CD4-positive, CD25-positive, alpha-beta regulatory T cell (primary cell): ENCODE data around the gene ARHGEF19. TPM values are rescaled to one million over a fixed set of nuclear protein-coding genes. Genes with fewer than 3 reads are reported as not detected.

ENCODE experiments used
- ATAC-seq, 2 donors: fragments of 150-1000 bp; cut with Tn5 transposase; one replicate each; pipeline ENCODE4 v1.10.0; 2021; ENCODE audit warnings: low read depth in 2 of 2, moderate number of reproducible peaks in 2 of 2, moderate library complexity in 1 of 2
- DNase-seq, 3 donors: peaks; one replicate each; pipeline versions ENCODE4 v3.0.0 to v3.0.0-alpha.2; 2012 to 2022; ENCODE audit warnings: mixed read lengths in 1 of 3
- H3K27ac ChIP-seq: one replicate; pipeline ENCODE4 v1.7.0; 2013; ENCODE audit warnings: mild to moderate bottlenecking, low read length; ENCODE audit not compliant: insufficient read depth, poor library complexity, severe bottlenecking
- H3K27me3 ChIP-seq: one replicate; pipeline ENCODE4 v1.7.0; 2013; ENCODE audit warnings: low read length; ENCODE audit not compliant: control insufficient read depth, insufficient read depth
- H3K36me3 ChIP-seq: one replicate; pipeline ENCODE4 v1.7.0; 2013; ENCODE audit warnings: mild to moderate bottlenecking, low read length, moderate library complexity; ENCODE audit not compliant: control insufficient read depth, insufficient read depth
- H3K4me1 ChIP-seq: 2 replicates; pipeline ENCODE4 v1.7.0; 2013; ENCODE audit warnings: mild to moderate bottlenecking, low read length; ENCODE audit not compliant: insufficient read depth, control insufficient read depth, poor library complexity, severe bottlenecking
- H3K4me3 ChIP-seq: one replicate; pipeline ENCODE4 v1.7.0; 2013; ENCODE audit warnings: low read depth, mild to moderate bottlenecking, low read length, moderate library complexity
- H3K9me3 ChIP-seq, 2 experiments: 1 replicate in 1 of 2; 2 replicates in 1 of 2; pipeline ENCODE4 v1.7.0; 2013; ENCODE audit warnings: low read length in 2 of 2, mild to moderate bottlenecking in 1 of 2, moderate library complexity in 1 of 2; ENCODE audit not compliant: control insufficient read depth in 2 of 2
- H3K27ac Mint-ChIP-seq, 3 donors: one replicate each; pipeline ENCODE4 v1.8.0; 2020 to 2022; ENCODE audit warnings: mild to moderate bottlenecking in 3 of 3, mixed read lengths in 3 of 3, moderate library complexity in 2 of 3
- H3K27me3 Mint-ChIP-seq: one replicate; pipeline ENCODE4 v1.8.0; 2022; ENCODE audit warnings: mild to moderate bottlenecking, mixed read lengths
- H3K36me3 Mint-ChIP-seq: one replicate; pipeline ENCODE4 v1.8.0; 2020; ENCODE audit warnings: mixed read lengths
- H3K4me1 Mint-ChIP-seq, 4 donors: one replicate each; pipeline ENCODE4 v1.8.0; 2020 to 2022; ENCODE audit warnings: mixed read lengths in 4 of 4, mild to moderate bottlenecking in 1 of 4
- H3K4me3 Mint-ChIP-seq, 4 donors: one replicate each; pipeline ENCODE4 v1.8.0; 2020 to 2022; ENCODE audit warnings: mild to moderate bottlenecking in 4 of 4, mixed read lengths in 4 of 4, moderate library complexity in 3 of 4
- H3K9me3 Mint-ChIP-seq, 7 donors: one replicate each; pipeline ENCODE4 v1.8.0; 2020 to 2022; ENCODE audit warnings: mixed read lengths in 7 of 7, mild to moderate bottlenecking in 3 of 7, moderate library complexity in 2 of 7
- polyA plus RNA-seq, 4 donors: library from polyadenylated mRNA; unstranded; fragments of 300-500 nt; fragmentation: Illumina TruSeq; gene quantifications; one replicate each; pipeline ENCODE4 v1.2.3, GENCODE V29; 2021
- total RNA-seq: library from RNA; stranded (reverse); gene quantifications from one replicate; pipeline ENCODE4 v1.2.3, GENCODE V29; 2022

The ARHGEF19 gene
- total and polyA plus RNA-seq, 5 donors from 2014 or later, result 5.6 to 10.4 (median 8.2) TPM

GRCh38 chr1:16205334-16205671, 7.1 kb downstream of the ARHGEF19 start:
- H3K27ac Mint-ChIP-seq, result no peak overlapping the region
- no peaks in the 10 kb centered on the region for H3K27me3 ChIP-seq
- peak overlapping the region in 1 of 4 donors; percentile 31 for H3K4me3 Mint-ChIP-seq
- no peak overlapping the region for H3K4me3 ChIP-seq
- H3K27ac ChIP-seq, result no peak overlapping the region
- peaks cover 4% of the 10 kb centered on the region for H3K27me3 Mint-ChIP-seq
- no peaks in the 10 kb centered on the region for H3K9me3 Mint-ChIP-seq
- ATAC-seq (no peak), DNase-seq (no peak)
- peaks cover 14% of the 10 kb centered on the region for H3K4me1 ChIP-seq
- H3K9me3 ChIP-seq, result no peaks in the 10 kb centered on the region
- peaks cover 0 to 23% (median 12%) of the 10 kb centered on the region in 4 donors for H3K4me1 Mint-ChIP-seq
- H3K36me3 Mint-ChIP-seq, result peaks cover 11% of the 10 kb centered on the region
- peaks cover 9% of the 10 kb centered on the region for H3K36me3 ChIP-seq

GRCh38 chr1:16204634-16205333, 7.7 kb downstream of the ARHGEF19 start:
- peak overlapping the region in 1 of 3 donors; percentile 43 for H3K27ac Mint-ChIP-seq
- DNase-seq (peak in 1 of 3 donors; percentile 49), ATAC-seq (no peak)
- Histone ChIP-seq H3K36me3 (peaks cover 9% of the 10 kb centered on the region), H3K4me1 (peaks cover 14% of the 10 kb centered on the region), H3K9me3 (no peaks in the 10 kb centered on the region), H3K4me3 (no peak overlapping the region), H3K27ac (no peak overlapping the region), H3K27me3 (no peaks in the 10 kb centered on the region)
- H3K27me3 Mint-ChIP-seq, result peaks cover 4% of the 10 kb centered on the region
- H3K36me3 Mint-ChIP-seq, result peaks cover 11% of the 10 kb centered on the region
- peaks cover 0 to 23% (median 12%) of the 10 kb centered on the region in 4 donors for H3K4me1 Mint-ChIP-seq
- peak overlapping the region in 3 of 4 donors; percentile 27 to 35 (median 31) for H3K4me3 Mint-ChIP-seq
- H3K9me3 Mint-ChIP-seq, result no peaks in the 10 kb centered on the region

- no peak overlapping the region for H3K4me3 ChIP-seq
- Mint-ChIP-seq H3K27me3 (peaks cover under 1% of the 10 kb centered on the region), H3K36me3 (peaks cover 11% of the 10 kb centered on the region), H3K4me1 (peaks cover 0 to 19% (median 13%) of the 10 kb centered on the region in 4 donors), H3K9me3 (no peaks in the 10 kb centered on the region), H3K4me3 (peak overlapping the region in 2 of 4 donors; percentile 27 to 35), H3K27ac (no peak overlapping the region)
- H3K27ac ChIP-seq, result no peak overlapping the region
- peaks cover 9% of the 10 kb centered on the region for H3K36me3 ChIP-seq
- DNase-seq (no peak), ATAC-seq (no peak)
- peaks cover 14% of the 10 kb centered on the region for H3K4me1 ChIP-seq
- no peaks in the 10 kb centered on the region for H3K27me3 ChIP-seq
- no peaks in the 10 kb centered on the region for H3K9me3 ChIP-seq
Measured at GRCh38 chr1:16204216-16204615, 8.2 kb downstream of the ARHGEF19 start.

- Mint-ChIP-seq H3K27me3 (no peaks in the 10 kb centered on the region), H3K36me3 (peaks cover 16% of the 10 kb centered on the region), H3K9me3 (no peaks in the 10 kb centered on the region), H3K4me3 (no peak overlapping the region), H3K4me1 (peaks cover 0 to 18% (median 13%) of the 10 kb centered on the region in 4 donors), H3K27ac (peak overlapping the region in 2 of 3 donors; percentile 47 to 48)
- Histone ChIP-seq H3K4me3 (no peak overlapping the region), H3K27ac (no peak overlapping the region), H3K27me3 (no peaks in the 10 kb centered on the region), H3K36me3 (peaks cover 9% of the 10 kb centered on the region), H3K9me3 (no peaks in the 10 kb centered on the region), H3K4me1 (peaks cover 14% of the 10 kb centered on the region)
- DNase-seq (no peak), ATAC-seq (no peak)
Measured at GRCh38 chr1:16203550-16203949, 8.9 kb downstream of the ARHGEF19 start.

- ATAC-seq, result no peak
- peak overlapping the region in 1 of 3 donors; percentile 48 for H3K27ac Mint-ChIP-seq
Measured at GRCh38 chr1:16202281-16203210, 9.9 kb downstream of the ARHGEF19 start.

GRCh38 chr1:16199700-16200099, 12.8 kb downstream of the ARHGEF19 start:
- no peak for DNase-seq
- H3K4me1 ChIP-seq, result no peaks in the 10 kb centered on the region
- H3K4me3 ChIP-seq, result no peak overlapping the region
- no peak overlapping the region for H3K4me3 Mint-ChIP-seq
- no peak overlapping the region for H3K27ac ChIP-seq
- peaks cover 9% of the 10 kb centered on the region for H3K36me3 ChIP-seq
- H3K27ac Mint-ChIP-seq, result no peak overlapping the region
- H3K36me3 Mint-ChIP-seq, result peaks cover 16% of the 10 kb centered on the region
- no peak for ATAC-seq
- no peaks in the 10 kb centered on the region for H3K27me3 ChIP-seq
- H3K27me3 Mint-ChIP-seq, result no peaks in the 10 kb centered on the region
- no peaks in the 10 kb centered on the region for H3K9me3 ChIP-seq
- no peaks in the 10 kb centered on the region for H3K9me3 Mint-ChIP-seq
- peaks cover 0 to 11% (median 6%) of the 10 kb centered on the region in 4 donors for H3K4me1 Mint-ChIP-seq

More at GRCh38 chr1:16202281-16203210, 9.9 kb downstream of the ARHGEF19 start:
- H3K9me3 ChIP-seq, result no peaks in the 10 kb centered on the region
- DNase-seq, result no peak
- Mint-ChIP-seq H3K4me3 (no peak overlapping the region), H3K4me1 (peaks cover 0 to 18% (median 13%) of the 10 kb centered on the region in 4 donors), H3K9me3 (no peaks in the 10 kb centered on the region), H3K27me3 (no peaks in the 10 kb centered on the region), H3K36me3 (peaks cover 16% of the 10 kb centered on the region)
- H3K27me3 ChIP-seq, result no peaks in the 10 kb centered on the region
- no peak overlapping the region for H3K4me3 ChIP-seq
- H3K4me1 ChIP-seq, result peaks cover 14% of the 10 kb centered on the region
- H3K27ac ChIP-seq, result no peak overlapping the region
- H3K36me3 ChIP-seq, result peaks cover 9% of the 10 kb centered on the region

GRCh38 chr1:16199157-16199501, 13.3 kb downstream of the ARHGEF19 start:
- Histone ChIP-seq H3K27ac (no peak overlapping the region), H3K4me1 (no peaks in the 10 kb centered on the region), H3K9me3 (no peaks in the 10 kb centered on the region), H3K4me3 (no peak overlapping the region), H3K27me3 (no peaks in the 10 kb centered on the region), H3K36me3 (peaks cover 4% of the 10 kb centered on the region)
- Mint-ChIP-seq H3K4me3 (no peak overlapping the region), H3K36me3 (peaks cover 16% of the 10 kb centered on the region), H3K4me1 (peaks cover 0 to 9% (median 4%) of the 10 kb centered on the region in 4 donors), H3K9me3 (no peaks in the 10 kb centered on the region), H3K27ac (peak overlapping the region in 1 of 3 donors; percentile 38), H3K27me3 (no peaks in the 10 kb centered on the region)
- ATAC-seq, result no peak
- no peak for DNase-seq
